Embryonic facial prominence (tissue), 1 donor: ENCODE results near the gene NAMPT.
"Not testable (repeated sequence)": the region's sequence is repeated elsewhere in the genome, so short reads cannot be mapped to it uniquely, and the experiment has no call there.

Experiments
- DNase-seq: peaks from one replicate; pipeline ENCODE4 v3.0.0-alpha.2; 2016; ENCODE audit errors: extremely low spot score

Gene NAMPT

GRCh38 chr7:106284714-106285050 is at the start of gene NAMPT:
Gene NAMPT, minus strand, starts transcription at chr7:106284983. Its CDS starts 99 bp downstream, at chr7:106284884.
- no peak for DNase-seq

DNA sequence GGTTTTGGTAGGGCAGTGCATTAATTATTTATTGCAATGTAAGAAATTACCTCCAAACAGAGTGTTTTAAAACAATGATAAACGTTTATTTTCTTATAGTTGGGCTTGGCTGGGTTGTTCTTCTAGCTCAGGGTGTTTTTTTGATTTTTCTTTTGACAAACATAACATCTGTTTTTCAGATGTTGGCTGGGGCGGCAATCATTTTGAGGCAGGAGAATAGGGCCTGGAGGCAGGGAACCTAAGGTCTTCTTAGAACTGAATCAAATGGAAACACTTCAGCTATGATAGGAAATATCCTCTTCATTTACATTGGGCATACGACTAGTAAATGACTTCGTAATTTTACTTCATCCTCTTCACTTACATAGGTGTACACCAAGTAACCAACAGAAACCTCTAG is 47.4 kb upstream of the NAMPT start:
- no peak for DNase-seq

DNA sequence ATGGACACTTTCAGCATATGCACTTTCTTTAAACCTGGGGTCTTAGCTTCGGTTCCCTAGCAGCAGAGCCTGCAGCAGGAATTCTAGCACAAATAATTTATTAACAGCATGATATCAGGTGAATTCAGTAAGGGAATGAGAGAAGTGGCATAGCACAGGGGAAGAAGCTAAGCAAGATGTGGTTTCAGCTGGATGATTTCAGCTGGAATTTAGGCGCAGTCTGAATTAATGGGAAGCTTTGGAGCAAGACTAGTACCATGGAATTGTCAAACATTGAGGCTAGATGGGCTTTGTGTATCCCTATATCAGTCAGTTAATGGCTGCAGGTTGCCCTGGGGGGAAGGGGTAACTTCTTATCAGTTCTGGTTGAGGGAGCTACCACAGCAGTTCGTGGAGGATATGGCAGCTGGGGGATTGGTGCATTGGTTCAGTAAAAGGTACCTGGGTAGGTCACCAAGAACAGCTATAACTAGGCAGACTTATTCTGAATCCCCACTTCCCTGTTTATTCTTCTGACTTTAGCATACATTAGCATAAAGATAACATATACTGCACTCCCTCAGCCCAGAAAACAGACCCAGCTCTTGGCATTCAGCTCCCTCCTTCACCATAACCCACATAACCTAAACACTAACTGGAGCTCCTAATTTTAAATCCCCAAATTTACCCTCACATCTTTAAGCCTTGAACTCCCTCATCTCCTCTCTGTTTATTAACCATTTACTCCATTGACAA is 46.8 kb upstream of the NAMPT start:
- no peak for DNase-seq

DNA sequence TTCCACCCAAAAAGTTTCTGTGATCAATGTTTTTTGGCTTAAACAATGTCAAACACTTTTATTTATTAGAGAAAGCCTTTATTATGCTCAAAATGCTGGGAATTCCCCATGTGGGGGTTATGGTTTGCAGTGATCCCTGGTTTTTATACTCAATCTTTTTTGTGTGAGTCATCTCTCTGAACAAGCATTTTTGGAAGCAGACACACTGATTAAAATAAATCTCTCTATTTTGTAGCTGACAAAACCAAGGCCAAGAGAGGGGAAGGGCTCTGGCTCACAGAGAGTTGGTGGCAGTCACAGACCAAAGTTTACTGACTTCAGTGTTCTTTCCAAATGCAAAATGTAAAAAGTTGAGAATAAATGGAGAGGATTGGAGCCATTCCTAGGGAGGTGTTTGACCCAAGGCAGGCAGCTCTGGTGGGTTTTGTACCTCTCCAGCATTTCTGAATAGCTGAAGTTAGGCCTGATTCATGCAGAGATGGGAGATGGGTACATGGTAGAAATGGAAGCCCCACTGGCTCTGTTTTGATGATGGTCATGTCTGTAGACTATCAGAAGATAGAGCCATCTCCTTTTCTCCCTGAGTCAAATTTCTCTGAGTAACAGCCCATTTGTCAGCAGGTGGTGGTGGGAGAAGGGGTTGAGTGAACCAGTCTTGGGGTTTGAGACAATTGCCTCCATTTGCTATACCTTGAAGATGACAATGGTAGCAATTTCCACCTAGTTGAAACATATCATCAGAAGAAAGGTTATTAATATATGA is 45.4 kb upstream of the NAMPT start:
- no peak for DNase-seq

GRCh38 chr7:106329408-106329807 is 44.6 kb upstream of the NAMPT start:
- no peak for DNase-seq

- DNase-seq: no peak
These were observed 43.0 kb upstream of the NAMPT start for GRCh38 chr7:106327538-106328481.

DNA sequence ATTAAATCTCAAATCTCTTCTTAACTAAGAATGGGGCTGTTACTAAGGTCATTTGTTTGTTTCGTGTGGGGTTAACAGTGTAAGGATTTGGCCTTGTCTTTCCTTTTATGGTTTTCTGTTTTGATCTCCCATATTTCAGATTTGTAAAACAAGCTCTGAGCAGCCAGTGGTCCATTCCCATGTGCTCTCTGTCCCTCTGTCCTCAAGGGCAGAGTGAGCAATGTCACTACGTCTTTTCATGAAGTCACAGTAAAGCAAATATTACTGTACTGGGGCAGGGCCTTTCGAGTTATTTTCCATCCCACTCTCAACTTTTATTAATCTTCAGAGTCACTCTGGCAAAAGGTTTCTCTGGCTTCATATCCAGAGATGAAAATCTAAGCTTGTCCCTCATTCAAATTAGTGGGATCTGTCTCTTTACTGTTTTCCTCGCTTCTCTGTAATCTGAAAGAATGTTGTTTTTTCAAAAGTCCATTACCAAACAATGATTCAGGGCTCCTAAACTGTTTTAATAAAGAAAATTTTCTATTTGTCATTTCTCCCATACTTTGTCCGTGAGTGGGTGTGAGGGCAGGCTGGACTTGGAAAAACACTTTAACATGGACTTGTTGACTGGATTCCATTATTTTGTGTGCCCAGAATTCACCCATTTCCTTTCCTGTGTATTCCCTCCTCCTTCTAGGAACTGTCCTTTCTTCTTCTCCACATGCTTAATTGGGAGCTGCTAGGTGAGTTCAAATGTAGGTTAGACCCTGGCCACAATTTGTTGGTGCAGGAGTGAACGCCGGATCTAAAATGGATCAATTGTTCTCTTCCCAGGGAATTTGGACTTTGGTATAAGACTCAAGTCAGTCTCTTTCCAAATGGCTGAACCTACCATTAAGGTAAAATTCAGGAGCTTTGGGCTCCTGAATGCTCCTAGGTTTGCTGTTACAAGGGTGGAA is 42.1 kb upstream of the NAMPT start:
- DNase-seq: no peak

DNA sequence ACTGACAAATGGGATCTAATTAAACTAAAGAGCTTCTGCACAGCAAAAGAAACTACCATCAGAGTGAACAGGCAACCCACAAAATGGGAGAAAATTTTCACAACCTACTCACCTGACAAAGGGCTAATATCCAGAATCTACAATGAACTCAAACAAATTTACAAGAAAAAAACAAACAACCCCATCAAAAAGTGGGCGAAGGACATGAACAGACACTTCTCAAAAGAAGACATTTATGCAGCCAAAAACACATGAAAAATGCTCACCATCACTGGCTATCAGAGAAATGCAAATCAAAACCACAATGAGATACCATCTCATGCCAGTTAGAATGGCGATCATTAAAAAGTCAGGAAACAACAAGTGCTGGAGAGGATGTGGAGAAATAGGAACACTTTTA is 39.7 kb upstream of the NAMPT start:
- not testable (repeated sequence) for DNase-seq

GRCh38 chr7:106320254-106320770 is 35.5 kb upstream of the NAMPT start:
- not testable (repeated sequence) for DNase-seq

- DNase-seq: no peak
These were observed 33.7 kb upstream of the NAMPT start for GRCh38 chr7:106318482-106318881.

- no peak for DNase-seq
These were observed 33.2 kb upstream of the NAMPT start for GRCh38 chr7:106317971-106318370.

DNA sequence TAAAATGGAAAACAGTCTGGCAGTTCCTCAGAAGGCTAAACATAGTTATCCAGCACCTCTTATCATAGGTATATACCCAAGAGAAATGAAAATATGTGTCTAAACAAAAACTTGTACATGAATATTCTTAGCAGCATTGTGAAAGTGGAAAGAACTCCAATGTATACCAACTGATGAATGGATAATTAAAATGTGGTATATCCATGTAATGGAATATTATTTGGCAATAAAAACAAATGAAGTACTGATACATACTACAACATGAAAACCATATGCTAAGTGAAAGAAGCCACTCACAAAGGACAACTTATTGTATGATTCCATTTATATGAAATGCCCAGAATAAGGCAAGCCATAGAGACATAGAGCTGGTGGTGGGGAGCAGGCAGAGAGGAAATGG is 32.2 kb upstream of the NAMPT start:
- no peak for DNase-seq

- DNase-seq: no peak
These were observed 30.1 kb upstream of the NAMPT start for GRCh38 chr7:106314875-106315274.

GRCh38 chr7:106313966-106314365 is 29.2 kb upstream of the NAMPT start:
- DNase-seq: no peak

DNA sequence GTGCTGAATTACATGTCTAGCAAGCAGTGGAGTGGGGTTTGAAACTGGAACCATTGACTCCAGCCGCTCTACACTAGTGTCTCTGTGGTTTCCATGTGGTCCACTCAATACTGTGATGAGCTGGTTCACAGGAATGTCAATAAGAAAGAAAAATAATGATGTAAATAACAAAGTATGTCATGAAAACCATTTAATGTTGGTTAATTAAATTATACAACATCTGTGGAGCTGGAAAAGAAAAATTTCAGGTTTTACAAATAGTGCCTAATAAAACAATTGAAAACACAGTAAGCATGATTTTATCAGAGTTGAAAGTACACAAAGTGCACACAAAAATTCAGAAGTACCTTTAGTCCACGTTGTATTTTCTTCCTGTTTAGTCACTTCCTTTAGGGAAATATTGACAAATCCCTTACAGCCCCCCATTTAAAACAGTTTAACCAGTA is 28.7 kb upstream of the NAMPT start:
- no peak for DNase-seq

- no peak for DNase-seq
These were observed 28.1 kb upstream of the NAMPT start for GRCh38 chr7:106312906-106313305.

- DNase-seq: no peak
These were observed 27.5 kb upstream of the NAMPT start for GRCh38 chr7:106312099-106312871.

GRCh38 chr7:106309362-106309761 is 24.6 kb upstream of the NAMPT start:
- no peak for DNase-seq

DNA sequence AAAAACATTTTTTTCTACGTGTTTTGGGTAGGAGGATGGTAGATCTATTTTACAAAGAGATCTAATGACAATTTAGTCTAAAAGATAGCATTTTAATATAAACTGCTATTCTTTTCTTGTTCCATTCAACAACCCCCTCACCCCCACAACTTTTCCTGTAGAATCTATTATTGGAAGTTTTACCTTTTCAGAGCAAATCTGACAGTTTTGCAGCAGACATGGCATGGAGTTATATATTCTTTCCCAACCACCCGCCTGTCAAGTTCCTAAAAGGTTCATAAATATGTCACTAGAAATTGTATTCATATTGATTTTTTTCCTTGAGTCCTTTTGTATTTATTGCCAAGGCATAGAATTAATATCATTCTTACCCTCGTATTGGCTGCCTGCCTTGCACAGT is 21.5 kb upstream of the NAMPT start:
- no peak for DNase-seq

- no peak for DNase-seq
These were observed 20.9 kb upstream of the NAMPT start for GRCh38 chr7:106305732-106306131.
